Calu3 (cell line): ENCODE measurements around the gene RND1. TPM values are rescaled to one million over a fixed set of nuclear protein-coding genes. Genes with fewer than 3 reads are reported as not detected.
A peak's percentile ranks its signal among the peaks of the same experiment; 100 is the strongest.
"Not testable (repeated sequence)": the region's sequence is repeated elsewhere in the genome, so short reads cannot be mapped to it uniquely, and the experiment has no call there.

Source experiments
- BruUV-seq: library from RNA; stranded (reverse); fragments of 400-500 nt; replicated peaks from 2 replicates; lab custom pipeline; 2021; lab: Mats Ljungman, UMichigan
- CTCF ChIA-PET: fragments of 300-600 bp; sonication (Branson Sonifier 250); formaldehyde crosslinking; loops from one replicate; lab custom pipeline; 2022; ENCODE audit warnings: antibody characterized with exemption; lab: Charles Lee
- DNase-seq: peaks from one replicate; pipeline ENCODE4 v3.0.0; 2022
- H3K27ac Mint-ChIP-seq: one replicate; pipeline ENCODE4 v1.8.0; 2022; ENCODE audit warnings: mixed read lengths; ENCODE audit not compliant: unreplicated experiment
- H3K27me3 Mint-ChIP-seq: one replicate; pipeline ENCODE4 v1.8.0; 2022; ENCODE audit warnings: mixed read lengths; ENCODE audit not compliant: unreplicated experiment
- H3K36me3 Mint-ChIP-seq: one replicate; pipeline ENCODE4 v1.8.0; 2022; ENCODE audit warnings: mild to moderate bottlenecking, moderate library complexity, mixed read lengths; ENCODE audit not compliant: insufficient read depth, unreplicated experiment
- H3K4me1 Mint-ChIP-seq: one replicate; pipeline ENCODE4 v1.8.0; 2022; ENCODE audit warnings: mild to moderate bottlenecking, low read depth, mixed read lengths; ENCODE audit not compliant: unreplicated experiment
- H3K4me3 Mint-ChIP-seq: one replicate; pipeline ENCODE4 v1.8.0; 2022; ENCODE audit warnings: mild to moderate bottlenecking, low read depth, moderate library complexity, mixed read lengths; ENCODE audit not compliant: unreplicated experiment
- H3K9me3 Mint-ChIP-seq: one replicate; pipeline ENCODE4 v1.8.0; 2022; ENCODE audit warnings: low read depth, mixed read lengths; ENCODE audit not compliant: unreplicated experiment
- CTCF ChIP-seq: fragments of 200-600 bp; IDR thresholded peaks from one replicate; pipeline ENCODE4 v1.8.0; 2022; ENCODE audit warnings: antibody characterized with exemption; ENCODE audit not compliant: unreplicated experiment
- intact Hi-C: fragments of 100-400 bp; cut with micrococcal nuclease; formaldehyde crosslinking; loops from one replicate; pipeline ENCODE4 v1.10.0; 2022; ENCODE audit not compliant: unreplicated experiment
- total RNA-seq: library from RNA; stranded (reverse); gene quantifications from 2 replicates; pipeline ENCODE4 v1.2.3, GENCODE V29; 2022

The RND1 gene
- total RNA-seq, 1 experiment from 2014 or later: 14.2 TPM

- H3K27me3 Mint-ChIP-seq: no peaks in the 10 kb centered on the region
- DNase-seq: peak; percentile 77
- H3K9me3 Mint-ChIP-seq: no peaks in the 10 kb centered on the region
- H3K36me3 Mint-ChIP-seq: peaks cover 40% of the 10 kb centered on the region
- peak; percentile 54 for TF ChIP-seq CTCF
- peaks cover 28% of the 10 kb centered on the region for H3K4me1 Mint-ChIP-seq
- H3K4me3 Mint-ChIP-seq: peak overlapping the region; percentile 92
- no TSS peak for BruUV-seq
- intact Hi-C loops: loop anchor here (1.0 to 10.0 kb wide), 3 partner anchors 37 to 144 kb away; partner anchors contain the start of genes DDN, WNT1 and WNT10B
- CTCF ChIA-PET: interaction anchor here (0.6 to 3.5 kb wide), 14 partner anchors 10 to 144 kb away, joined by 3 to 61 read pairs (median 4); partner anchors contain the start of genes FKBP11 and RND1
- peak overlapping the region; percentile 39 for H3K27ac Mint-ChIP-seq
These were observed 12.7 kb downstream of the RND1 start for GRCh38 chr12:48852734-48853688.

GRCh38 chr12:48851883-48852733, 13.6 kb downstream of the RND1 start, which contains the start of gene DDX23:
TSS of gene DDX23 (minus strand) at chr12:48852163. CDS start at chr12:48845782, 6,381 bp downstream.
- DNase-seq: peak; percentile 87
- peak within 1 kb of the TSS; percentile 92 for H3K4me3 Mint-ChIP-seq
- H3K9me3 Mint-ChIP-seq: no peaks in the 10 kb centered on the region
- H3K36me3 Mint-ChIP-seq: peaks cover 46% of the 10 kb centered on the region
- CTCF ChIA-PET: interaction anchor here (0.6 to 3.5 kb wide), 11 partner anchors 13 to 145 kb away, joined by 3 to 61 read pairs (median 5); partner anchors contain the start of genes FKBP11 and RND1
- TF ChIP-seq CTCF: no peak
- no TSS peak for BruUV-seq
- H3K4me1 Mint-ChIP-seq: peaks cover 28% of the 10 kb centered on the region
- peak within 1 kb of the TSS; percentile 95 for H3K27ac Mint-ChIP-seq
- intact Hi-C loops: loop anchor here (5.0 to 10.0 kb wide), 2 partner anchors 123 to 145 kb away; partner anchors contain the start of genes DDN, WNT1 and WNT10B
- no peaks in the 10 kb centered on the region for H3K27me3 Mint-ChIP-seq

GRCh38 chr12:48842021-48842420, 23.6 kb downstream of the RND1 start:
- H3K27me3 Mint-ChIP-seq, DNase-seq, BruUV-seq, H3K4me3 Mint-ChIP-seq, H3K27ac Mint-ChIP-seq, intact Hi-C loops, H3K4me1 Mint-ChIP-seq, H3K9me3 Mint-ChIP-seq, CTCF ChIA-PET: not testable (repeated sequence)
- peaks cover 45% of the 10 kb centered on the region for H3K36me3 Mint-ChIP-seq

DNA sequence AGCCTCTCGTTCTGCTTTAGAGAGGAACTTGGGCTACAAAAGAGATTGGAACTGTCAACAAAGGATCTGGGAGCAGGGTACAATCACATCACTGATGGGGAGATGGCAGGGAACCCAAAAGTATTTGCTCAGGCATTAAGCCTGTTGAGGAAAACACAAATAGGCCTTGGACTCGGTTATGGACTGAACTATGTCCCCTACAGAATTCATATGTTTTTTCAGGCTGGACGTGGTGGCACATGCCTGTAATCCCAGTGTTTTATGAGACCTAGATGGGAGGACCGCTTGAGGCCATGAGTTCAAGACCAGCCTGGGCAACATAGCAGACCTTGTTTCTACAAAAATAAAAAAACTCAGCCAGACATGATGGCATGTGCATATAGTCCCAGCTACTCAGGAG, 27.6 kb downstream of the RND1 start:
- Mint-ChIP-seq H3K36me3 (peaks cover 28% of the 10 kb centered on the region), H3K4me3 (no peak overlapping the region), H3K9me3 (no peaks in the 10 kb centered on the region), H3K27me3 (no peaks in the 10 kb centered on the region), H3K27ac (no peak overlapping the region), H3K4me1 (no peaks in the 10 kb centered on the region)
- TF ChIP-seq CTCF: no peak
- CTCF ChIA-PET: no interaction called here
- BruUV-seq: no TSS peak
- DNase-seq: no peak
- intact Hi-C loops: no loop called here
